ENCODE data around the gene SENP3. TPM values are rescaled to one million over a fixed set of nuclear protein-coding genes. Genes with fewer than 3 reads are reported as not detected.

Gene SENP3
- polyA plus RNA-seq, 3 donors, result 85.5 to 93.2 (median 91.8) TPM

DNA sequence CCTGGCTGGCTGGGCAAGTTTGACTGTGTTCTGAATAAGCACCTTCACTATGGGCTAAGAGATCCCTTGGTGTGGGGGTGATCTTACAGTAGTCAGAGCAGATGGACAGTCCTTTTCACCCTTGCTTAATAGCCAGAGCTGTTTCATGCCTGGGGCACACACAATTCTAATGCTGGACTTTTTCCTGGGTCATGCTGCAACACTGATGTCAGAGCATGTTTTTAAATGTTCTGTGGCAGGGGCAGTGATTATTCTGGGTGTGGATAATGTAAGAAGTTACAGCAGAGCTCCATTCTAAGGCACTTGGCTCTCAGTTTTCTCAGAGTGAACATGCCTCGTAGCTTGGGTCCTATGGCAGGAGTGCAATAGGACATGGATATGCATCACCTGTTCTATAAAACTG is 13.8 kb downstream of the SENP3 start:
- no peak for DNase-seq (ENCODE audit: low read depth in 3 of 3, low spot score in 2 of 3)

DNA sequence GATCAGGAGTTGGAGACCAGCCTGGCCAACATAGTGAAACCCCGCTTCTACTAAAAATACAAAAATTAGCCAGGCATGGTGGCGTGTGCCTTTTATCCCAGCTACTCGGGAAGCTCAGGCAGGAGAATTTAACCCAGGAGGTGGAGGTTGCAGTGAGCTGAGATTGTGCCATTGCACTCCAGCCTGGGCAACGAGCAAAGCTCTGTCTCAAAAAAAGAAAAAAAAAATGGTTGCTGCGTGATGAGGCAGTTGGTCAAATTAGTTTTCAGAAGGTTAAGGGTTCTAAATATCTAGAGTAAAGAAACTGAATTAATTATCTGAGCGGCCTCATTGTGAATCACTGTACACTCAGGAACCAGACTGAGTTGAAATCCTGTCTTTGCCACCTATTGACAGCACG is 14.2 kb downstream of the SENP3 start:
- DNase-seq (ENCODE audit: low read depth in 3 of 3, low spot score in 2 of 3), result no peak

DNA sequence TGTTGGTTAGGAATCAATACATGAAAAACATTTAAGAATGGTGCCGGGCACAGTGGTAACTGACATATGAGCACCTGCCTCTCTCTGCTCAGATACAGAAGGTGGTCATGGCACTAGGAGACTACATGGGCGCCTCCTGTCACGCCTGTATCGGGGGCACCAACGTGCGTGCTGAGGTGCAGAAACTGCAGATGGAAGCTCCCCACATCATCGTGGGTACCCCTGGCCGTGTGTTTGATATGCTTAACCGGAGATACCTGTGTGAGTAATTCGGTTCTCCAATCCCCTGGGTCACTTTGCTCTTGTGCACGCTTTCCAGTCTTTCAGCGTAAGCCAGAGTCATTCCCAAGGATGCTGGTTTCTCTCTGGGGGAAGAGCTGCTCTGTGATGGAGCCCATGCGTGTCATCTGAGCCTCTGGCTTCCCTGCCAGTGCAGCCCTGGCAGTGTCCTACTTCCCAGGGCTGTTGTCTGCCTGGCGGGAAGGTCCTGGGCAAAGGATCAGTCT is 14.8 kb downstream of the SENP3 start:
- DNase-seq (ENCODE audit: low read depth in 3 of 3, low spot score in 2 of 3), result no peak

DNA sequence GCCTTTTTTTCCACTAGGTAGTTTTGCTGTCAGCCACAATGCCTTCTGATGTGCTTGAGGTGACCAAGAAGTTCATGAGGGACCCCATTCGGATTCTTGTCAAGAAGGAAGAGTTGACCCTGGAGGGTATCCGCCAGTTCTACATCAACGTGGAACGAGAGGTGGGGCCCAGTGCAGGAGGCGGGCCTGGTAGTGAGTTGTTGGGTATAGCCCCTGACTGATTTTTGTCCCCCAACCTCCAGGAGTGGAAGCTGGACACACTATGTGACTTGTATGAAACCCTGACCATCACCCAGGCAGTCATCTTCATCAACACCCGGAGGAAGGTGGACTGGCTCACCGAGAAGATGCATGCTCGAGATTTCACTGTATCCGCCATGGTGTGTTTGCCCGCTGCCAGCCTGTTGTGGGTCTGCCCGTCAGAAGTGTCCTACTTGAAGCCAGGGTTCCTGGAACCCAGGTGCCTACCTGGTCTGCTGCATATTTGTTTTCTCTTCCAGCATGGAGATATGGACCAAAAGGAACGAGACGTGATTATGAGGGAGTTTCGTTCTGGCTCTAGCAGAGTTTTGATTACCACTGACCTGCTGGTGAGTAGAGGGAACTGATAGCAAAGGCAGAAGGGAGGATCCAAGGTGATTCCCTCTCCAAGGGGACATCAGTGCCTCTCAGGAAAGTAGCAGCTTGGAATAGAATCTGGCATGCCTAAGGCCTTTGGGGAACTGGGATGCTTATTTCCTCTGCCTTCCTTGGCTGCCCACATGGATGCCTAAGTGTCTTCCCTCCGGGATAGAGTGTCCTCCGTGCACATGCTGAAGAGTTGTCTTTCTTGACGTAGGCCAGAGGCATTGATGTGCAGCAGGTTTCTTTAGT is 15.8 kb downstream of the SENP3 start:
- no peak for DNase-seq (ENCODE audit: low read depth in 3 of 3, low spot score in 2 of 3)

DNA sequence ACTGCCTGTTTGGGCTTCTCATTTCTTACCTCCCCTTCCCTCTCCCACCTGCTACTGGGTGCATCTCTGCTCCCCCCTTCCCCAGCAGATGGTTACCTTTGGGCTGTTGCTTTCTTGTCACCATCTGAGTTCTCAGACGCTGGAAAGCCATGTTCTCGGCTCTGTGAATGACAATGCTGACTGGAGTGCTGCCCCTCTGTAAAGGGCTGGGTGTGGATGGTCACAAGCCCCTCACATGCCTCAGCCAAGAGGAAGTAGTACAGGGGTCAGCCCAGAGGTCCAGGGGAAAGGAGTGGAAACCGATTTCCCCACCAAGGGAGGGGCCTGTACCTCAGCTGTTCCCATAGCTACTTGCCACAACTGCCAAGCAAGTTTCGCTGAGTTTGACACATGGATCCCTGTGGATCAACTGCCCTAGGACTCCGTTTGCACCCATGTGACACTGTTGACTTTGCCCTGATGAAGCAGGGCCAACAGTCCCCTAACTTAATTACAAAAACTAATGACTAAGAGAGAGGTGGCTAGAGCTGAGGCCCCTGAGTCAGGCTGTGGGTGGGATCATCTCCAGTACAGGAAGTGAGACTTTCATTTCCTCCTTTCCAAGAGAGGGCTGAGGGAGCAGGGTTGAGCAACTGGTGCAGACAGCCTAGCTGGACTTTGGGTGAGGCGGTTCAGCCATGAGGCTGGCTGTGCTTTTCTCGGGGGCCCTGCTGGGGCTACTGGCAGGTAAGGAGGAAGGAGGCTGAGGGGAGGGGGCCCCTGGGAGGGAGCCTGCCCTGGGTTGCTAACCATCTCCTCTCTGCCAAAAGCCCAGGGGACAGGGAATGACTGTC is 17.5 kb downstream of the SENP3 start, which contains the start of gene CD68:
Gene CD68 (plus strand): TSS at position 638 of the 833 bp plus-strand sequence. CDS start 40 bp downstream, at position 678.
- no peak for DNase-seq (ENCODE audit: low read depth in 3 of 3, low spot score in 2 of 3)

DNA sequence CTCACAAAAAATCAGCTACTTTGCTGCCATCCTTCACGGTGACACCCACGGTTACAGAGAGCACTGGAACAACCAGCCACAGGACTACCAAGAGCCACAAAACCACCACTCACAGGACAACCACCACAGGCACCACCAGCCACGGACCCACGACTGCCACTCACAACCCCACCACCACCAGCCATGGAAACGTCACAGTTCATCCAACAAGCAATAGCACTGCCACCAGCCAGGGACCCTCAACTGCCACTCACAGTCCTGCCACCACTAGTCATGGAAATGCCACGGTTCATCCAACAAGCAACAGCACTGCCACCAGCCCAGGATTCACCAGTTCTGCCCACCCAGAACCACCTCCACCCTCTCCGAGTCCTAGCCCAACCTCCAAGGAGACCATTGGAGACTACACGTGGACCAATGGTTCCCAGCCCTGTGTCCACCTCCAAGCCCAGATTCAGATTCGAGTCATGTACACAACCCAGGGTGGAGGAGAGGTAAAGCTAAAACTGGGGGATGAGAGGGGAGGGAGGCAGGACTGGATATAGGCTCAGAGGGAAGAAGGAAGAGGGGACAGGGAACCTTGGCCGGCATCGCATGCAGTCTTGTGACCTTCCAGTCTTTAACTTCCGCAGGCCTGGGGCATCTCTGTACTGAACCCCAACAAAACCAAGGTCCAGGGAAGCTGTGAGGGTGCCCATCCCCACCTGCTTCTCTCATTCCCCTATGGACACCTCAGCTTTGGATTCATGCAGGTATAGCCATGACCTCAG is 18.3 kb downstream of the SENP3 start:
- DNase-seq (ENCODE audit: low read depth in 3 of 3, low spot score in 2 of 3), result no peak

DNA sequence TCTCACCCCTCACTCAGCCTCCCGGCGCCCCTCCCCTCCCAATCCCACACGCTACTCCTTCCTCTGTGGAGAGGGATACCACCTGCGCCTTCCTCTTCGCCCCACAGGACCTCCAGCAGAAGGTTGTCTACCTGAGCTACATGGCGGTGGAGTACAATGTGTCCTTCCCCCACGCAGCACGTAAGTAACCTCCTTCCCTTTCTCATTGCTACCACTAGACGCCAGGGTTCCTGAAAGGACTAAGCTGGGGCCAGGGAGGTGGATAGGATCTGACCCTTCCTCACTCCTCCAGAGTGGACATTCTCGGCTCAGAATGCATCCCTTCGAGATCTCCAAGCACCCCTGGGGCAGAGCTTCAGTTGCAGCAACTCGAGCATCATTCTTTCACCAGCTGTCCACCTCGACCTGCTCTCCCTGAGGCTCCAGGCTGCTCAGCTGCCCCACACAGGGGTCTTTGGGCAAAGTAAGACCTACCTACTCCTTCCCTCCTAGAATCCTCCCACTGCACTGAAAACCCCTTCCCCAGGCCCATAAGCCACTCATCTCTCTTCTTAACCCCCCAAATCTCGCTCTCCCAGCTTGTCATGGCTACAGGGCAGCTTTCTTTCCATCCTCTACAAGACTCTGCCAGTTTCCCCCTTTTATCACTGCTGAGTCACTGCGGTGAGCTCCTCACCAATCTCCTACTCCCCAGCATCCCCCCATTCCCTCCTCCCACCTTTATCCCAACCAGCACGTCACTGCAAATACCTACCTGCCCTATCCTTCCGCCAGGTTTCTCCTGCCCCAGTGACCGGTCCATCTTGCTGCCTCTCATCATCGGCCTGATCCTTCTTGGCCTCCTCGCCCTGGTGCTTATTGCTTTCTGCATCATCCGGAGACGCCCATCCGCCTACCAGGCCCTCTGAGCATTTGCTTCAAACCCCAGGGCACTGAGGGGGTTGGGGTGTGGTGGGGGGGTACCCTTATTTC is 19.2 kb downstream of the SENP3 start:
- DNase-seq (ENCODE audit: low read depth in 3 of 3, low spot score in 2 of 3), result no peak

DNA sequence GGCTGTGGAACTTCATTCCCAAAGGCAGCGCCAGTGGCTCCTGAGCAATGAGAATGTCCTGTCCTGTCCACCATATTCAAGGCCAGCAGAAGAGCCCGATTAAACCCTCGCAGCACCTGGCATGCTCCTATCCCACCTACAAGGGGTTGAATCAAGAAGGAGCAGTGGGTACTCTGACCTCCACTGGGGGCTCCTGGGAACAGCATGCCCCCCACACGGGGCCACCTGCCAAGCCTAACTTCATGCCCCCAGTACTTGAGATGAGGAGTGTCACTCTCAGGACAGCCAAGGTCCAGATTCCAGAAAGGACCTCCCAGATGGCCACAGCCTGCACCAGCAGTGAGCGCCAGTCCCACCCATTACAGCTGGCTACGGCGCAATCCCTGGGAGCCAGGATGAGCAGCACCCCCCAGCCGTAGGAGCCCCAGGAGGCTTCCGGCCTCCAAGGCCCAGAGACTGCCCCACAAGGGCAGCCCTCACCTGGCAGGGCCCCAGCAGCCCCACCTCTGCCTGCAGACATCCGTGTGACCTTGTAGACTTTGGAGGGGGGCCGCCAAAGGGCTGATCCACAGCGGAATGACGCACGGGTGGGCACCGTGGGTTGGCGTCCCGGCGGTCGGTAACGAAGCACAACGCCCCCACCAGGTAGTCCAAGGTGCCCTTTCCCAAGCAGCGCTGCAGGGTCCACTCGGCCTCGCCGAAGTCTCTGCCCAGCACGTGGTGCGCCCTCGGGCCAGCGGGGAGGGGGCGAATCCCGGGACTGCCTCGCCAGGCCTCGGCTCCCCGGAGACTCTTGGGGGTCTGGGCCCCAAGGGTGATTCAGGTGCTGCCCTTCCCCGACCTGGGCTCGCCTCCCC is 20.9 kb downstream of the SENP3 start:
- no peak for DNase-seq (ENCODE audit: low read depth in 3 of 3, low spot score in 2 of 3)

DNA sequence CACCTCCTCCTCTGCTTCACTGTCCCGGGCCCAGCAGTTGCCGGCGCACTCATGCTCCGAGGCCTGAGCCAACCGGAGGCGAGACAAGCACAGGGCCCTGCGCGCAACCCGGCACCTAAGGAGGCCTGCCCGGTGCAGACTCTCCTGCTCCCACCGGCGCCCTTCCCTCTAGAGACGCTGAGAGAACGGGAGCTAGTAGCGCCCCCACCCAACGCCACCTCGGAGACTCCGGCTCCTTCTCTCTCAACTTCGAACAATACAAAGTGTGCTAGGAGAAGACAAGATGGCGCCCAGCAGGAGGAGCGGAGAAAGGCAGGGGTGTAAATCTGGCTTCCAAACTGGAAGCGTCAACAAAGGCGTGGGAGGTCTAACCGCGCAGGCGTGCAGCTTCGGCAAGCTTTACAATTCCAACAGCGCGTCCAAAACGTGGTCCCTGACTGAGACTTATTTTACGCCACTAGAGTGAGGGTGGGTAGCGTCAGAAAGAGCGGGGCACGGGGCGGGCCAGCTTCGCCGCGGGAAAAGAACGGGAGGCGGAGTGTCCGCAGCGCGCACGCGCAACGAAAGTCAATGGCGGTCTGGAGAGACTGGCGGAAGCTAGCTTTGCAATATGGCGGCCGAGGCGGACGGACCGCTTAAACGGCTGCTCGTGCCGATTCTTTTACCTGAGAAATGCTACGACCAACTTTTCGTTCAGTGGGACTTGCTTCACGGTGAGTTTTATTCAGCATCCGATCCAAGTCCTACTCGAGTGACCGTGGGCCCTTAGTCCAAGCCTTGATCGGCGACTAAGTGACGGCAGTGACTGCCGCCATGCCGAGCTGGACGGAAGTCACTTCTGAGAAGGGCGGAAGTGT is 21.8 kb downstream of the SENP3 start, which contains the start of gene MPDU1:
Gene MPDU1 (plus strand): TSS at position 600 of the 857 bp plus-strand sequence. CDS start 11 bp downstream, at position 611.
- peak; percentile 94 to 98 (median 95) for DNase-seq (ENCODE audit: low read depth in 3 of 3, low spot score in 2 of 3)

DNA sequence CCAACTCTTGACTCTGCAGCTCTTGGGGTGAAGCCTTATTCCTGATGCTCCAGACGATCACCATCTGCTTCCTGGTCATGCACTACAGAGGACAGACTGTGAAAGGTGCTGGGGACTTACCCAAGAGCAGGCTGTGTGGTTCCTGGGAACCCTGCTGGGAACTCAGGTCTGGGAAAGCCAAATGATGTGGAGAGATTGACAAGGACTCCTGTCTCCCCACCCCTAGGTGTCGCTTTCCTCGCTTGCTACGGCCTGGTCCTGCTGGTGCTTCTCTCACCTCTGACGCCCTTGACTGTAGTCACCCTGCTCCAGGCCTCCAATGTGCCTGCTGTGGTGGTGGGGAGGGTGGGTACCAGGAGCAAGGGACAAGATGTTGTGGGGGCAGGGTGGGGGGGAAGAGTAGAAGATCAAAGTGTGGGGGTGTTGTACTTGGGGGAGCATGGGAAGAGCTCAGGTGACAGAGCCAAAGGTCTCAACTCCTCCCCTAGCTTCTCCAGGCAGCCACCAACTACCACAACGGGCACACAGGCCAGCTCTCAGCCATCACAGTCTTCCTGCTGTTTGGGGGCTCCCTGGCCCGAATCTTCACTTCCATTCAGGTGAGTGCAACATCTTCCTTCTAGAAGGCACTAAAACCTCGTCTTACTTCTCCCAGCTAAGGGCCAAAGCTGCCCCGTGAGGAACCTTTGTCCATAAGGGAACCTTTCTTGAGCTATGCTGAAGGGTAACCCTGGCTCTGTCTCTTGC is 25.1 kb downstream of the SENP3 start:
- DNase-seq (ENCODE audit: low read depth in 3 of 3, low spot score in 2 of 3), result no peak

DNA sequence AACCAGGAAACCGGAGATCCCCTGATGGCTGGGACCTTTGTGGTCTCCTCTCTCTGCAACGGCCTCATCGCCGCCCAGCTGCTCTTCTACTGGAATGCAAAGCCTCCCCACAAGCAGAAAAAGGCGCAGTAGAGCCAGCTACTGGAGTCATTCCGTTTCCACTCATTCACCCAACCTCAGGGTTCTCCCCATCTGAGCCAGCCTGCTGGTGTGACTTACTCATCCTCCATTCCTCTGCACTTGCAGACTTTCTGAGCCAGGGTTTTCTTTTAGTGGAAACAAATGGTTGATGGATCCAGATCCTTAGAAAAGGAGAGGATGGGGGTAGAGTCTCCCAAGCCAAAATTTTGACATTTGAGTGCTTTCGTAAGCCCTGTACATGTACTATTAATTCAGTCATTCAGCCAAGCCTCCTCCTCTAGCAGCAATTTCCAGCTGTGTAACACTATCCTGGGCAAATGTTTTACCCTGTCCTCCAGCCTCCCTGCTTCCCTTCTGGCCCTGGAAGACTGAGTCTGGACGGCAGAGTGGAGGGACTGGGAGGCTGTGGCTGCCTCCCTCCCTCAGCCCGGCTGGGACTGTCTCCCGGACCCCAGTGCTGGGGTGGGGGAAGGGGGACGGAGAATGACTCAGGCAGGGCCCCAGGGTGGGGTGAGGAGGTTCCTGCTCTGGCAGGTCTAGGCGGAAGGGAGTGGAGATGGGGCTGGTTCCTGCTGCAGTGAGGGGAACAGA is 25.9 kb downstream of the SENP3 start:
- DNase-seq (ENCODE audit: low read depth in 3 of 3, low spot score in 2 of 3), result no peak

DNA sequence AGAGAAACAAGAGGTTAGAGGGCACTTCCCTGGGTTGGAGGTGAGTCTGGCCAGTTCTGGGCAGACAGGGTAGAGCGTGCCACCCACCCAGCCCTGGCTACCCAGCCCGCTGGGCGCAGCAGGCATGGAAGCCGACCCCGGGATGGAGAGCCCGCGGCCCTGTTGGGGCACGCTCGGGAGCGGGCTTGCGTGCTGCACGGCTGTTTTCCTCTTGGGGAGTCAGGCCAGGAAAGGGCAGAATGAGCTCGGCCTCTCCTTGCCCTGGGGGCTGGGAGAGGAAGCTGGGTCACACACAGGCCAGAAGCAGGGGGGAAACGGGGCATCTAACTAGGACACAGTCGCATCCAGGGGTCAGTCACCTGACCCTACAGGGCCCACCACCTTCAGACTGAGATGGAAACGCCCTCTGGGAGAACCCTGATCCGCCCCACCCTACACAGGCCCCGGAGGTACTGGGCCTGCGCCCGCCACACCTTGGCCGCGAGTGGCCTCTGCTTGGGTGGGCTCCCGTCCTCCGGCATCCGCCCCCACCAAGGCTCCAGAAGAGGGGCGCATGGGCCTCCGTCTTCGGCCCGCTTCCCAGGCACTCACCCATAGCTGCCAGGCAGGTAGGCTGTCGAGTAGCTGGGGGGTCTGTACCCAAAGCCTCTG is 27.0 kb downstream of the SENP3 start:
- no peak for DNase-seq (ENCODE audit: low read depth in 3 of 3, low spot score in 2 of 3)

DNA sequence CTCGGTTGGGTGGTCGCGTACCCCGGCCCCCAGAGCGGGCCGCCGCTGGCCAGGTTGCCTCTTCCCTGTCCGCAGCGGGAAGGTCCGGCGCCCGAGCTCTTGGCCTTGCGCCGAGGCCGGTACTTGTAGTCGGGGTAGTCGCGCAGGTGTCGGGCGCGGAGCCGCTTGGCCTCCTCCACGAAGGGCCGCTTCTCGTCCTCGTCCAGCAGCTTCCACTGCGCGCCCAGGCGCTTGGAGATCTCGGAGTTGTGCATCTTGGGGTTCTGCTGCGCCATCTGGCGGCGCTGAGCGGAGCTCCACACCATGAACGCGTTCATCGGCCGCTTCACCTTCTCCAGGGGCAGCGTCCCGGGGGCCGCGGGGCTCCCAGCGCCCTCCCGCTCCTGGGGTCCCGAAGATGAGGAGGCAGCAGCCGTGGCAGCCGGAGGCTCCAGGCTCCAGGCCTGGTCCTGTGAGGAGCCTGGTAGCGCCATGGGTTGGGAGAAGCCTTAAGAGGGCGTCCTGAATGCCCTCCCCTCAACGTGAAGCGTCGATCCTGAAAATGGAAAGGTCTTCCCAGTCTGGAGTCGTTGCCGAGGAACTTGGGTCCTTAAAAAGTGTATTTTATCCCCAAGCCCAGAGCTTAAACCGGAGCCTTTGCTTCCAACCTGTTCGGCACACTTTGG is 27.6 kb downstream of the SENP3 start:
- DNase-seq (ENCODE audit: low read depth in 3 of 3, low spot score in 2 of 3), result peak in 2 of 3 donors; percentile 74 to 76

DNA sequence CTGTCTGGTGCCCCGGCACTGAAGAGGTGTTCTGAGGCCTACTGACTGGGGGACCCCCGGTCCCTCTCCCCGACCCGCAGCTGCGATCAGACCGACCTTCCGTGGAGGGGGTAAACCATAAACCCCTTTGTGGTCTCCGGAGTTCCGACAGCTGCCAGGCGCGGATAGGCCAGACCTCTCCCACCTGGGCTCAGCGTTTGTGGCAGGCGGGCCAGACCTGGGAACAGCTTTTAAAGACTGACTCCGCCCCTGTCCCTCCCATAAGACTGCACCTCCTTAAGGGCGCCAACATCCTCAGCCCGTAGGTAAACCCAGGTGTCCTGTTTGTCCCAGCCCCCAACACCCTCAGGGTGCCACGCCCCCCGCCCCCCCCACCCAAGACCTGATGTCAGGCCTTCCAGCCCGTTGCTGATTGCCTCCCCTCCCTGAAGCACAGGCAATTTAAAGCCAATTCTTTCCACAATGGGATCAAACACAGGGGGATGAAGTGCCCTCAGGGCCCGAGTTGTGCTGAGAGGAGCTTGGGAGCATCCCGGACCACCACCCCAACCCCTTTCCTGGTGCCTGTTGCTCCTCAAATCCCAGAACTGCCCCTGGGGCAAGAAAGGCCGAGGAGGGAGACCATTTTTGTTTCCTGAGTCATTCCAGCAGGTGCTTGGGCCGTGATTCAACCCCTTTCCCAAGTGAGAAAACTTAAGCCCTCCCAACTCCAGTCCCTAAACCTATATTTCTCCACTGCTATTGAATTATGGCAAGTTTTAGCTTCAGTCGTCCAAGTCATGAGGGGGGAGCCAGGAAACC is 28.4 kb downstream of the SENP3 start, which contains the start of gene SOX15:
Gene SOX15 (minus strand): TSS at position 204 of the 801 bp plus-strand sequence. CDS start 418 bp downstream, outside the sequence.
- DNase-seq (ENCODE audit: low read depth in 3 of 3, low spot score in 2 of 3), result no peak

All from right renal cortex interstitium (tissue), 3 donors.